Measurements from ENCODE around the gene ODAD4.
"Not testable (repeated sequence)": the region's sequence is repeated elsewhere in the genome, so short reads cannot be mapped to it uniquely, and the experiment has no call there.

GRCh38 chr17:41930833-41931156 lies 378 bp downstream of the ODAD4 start:
- not testable (repeated sequence) for TF ChIP-seq EZH2 (IDR thresholded peaks at IDR 0.05; ENCODE audit: insufficient read depth, low read length); CTCF (IDR thresholded peaks at IDR 0.05; ENCODE audit: insufficient read depth, low read depth, low read length)
